HG02588 (cell line): ENCODE data around the gene REV3L.

Source experiments
- ATAC-seq: cut with Tn5 transposase; IDR thresholded peaks from one replicate; pipeline ENCODE4 v1.9.1; 2021; ENCODE audit warnings: mild to moderate bottlenecking, moderate library complexity; ENCODE audit not compliant: unreplicated experiment

The REV3L gene

DNA sequence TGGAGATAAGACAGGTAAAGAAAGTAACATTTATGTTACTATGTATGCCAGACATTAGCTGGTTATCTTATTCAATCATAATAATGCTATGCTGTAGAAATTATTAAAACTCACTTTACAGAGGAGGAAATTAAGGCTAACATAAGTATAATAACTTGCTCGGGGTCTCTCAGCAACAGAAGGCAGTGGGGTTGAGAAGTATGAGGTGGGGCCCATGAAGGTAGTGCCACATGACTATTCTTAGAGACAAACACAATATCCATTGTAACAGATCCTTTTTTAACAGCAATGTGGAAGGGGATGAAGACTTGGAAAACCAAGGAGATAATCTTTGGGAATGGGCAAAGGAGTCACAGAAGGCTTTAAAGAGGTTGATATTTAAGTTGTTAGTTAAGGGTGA is 11.5 kb downstream of the REV3L start:
- ATAC-seq, result no peak

GRCh38 chr6:111470991-111471390 is 12.0 kb downstream of the REV3L start:
- ATAC-seq, result no peak

DNA sequence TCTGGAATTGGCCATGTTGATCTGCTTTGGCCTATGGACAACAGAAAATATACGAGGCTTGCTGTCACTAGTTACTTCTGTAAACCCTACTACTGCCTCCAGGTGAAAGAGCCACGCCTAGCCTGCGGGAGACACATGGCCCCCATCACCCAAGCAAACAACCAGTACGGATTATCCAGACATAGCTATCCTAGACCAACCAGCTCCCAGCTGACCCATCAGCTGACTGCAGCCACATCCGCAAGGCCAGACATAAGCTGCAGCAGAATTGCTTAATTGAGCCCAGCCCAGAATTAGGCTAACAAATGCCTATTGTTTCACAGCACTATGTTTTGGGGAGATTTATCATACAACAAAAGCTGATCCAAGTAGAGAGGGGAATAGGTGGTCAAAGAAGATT is 13.5 kb downstream of the REV3L start:
- no peak for ATAC-seq

- ATAC-seq, result no peak
Measured at GRCh38 chr6:111468329-111469012, 14.5 kb downstream of the REV3L start.

- ATAC-seq, result no peak
Measured at GRCh38 chr6:111464184-111464583, 18.8 kb downstream of the REV3L start.

DNA sequence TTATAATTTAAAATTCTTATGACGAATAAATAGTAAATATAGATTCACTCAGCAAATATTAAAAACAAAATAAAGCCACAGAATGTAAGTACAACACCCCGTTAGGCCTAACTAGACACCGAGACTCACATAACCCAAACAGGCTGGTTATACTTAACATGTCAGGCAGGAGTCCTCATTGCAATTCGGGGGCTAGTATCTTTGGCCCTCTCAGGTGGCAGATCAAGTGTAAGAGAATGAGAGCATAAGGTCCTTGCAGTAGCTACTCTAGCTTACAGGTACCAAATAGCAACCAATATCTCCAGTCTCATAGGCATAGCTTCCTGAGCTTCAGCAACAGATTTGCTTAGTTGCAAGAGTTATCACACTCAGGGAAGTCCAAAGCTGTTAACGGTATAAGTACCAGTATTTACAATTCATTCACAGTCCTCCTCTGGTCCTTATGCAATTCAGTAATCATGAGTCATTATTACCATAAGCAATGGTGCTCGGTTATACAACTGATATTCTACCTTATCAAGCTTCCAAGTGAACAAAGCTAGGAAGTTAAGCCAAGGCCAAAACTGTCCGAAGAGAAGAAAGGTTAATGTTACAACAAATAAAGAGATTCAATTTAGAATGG is 20.1 kb downstream of the REV3L start:
- no peak for ATAC-seq

GRCh38 chr6:111461860-111462259 is 21.2 kb downstream of the REV3L start:
- ATAC-seq, result no peak

DNA sequence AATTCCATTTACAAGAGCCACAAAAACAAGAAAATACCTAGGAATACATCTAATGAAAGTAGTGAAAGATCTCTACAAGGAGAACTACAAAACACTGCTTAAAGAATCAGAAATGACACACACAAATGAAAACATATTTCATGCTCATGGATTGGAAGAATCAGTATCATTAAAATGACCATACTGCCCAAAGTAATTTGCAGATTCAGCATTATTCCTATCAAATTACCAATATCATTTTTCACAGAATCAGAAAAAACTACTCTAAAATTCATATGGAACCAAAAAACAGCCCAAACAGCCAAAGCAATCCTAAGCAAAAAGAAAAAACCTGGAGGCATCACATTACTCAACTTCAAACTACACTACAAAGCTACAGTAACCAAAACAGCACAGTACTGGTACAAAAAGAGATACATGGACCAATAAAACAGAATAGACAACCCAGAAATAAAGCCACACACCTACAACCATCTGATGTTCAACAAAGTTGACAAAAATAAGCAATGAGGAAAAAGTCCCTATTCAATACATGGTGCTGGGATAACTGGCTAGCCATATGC is 24.3 kb downstream of the REV3L start:
- ATAC-seq, result no peak

DNA sequence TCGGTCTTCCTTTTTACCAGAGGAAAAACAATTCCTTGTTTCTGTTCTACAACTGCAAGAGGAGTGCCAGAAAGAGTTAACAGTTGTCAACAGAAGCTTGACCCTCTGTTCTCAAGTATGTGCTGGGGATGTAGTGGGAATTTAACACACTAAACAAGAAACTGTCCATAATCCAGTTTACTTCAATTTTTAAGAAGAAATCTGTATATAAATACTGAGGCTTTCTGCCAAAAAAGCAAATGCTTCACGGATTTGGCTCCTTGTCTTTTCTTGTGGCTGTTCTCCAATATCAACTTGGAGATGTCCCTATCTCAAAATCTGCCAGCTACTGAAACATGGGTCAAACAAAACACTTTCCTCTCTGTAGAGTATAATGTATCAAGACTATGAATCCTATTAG is 26.8 kb downstream of the REV3L start:
- no peak for ATAC-seq

GRCh38 chr6:111450636-111451035 is 32.4 kb downstream of the REV3L start:
- ATAC-seq, result no peak

DNA sequence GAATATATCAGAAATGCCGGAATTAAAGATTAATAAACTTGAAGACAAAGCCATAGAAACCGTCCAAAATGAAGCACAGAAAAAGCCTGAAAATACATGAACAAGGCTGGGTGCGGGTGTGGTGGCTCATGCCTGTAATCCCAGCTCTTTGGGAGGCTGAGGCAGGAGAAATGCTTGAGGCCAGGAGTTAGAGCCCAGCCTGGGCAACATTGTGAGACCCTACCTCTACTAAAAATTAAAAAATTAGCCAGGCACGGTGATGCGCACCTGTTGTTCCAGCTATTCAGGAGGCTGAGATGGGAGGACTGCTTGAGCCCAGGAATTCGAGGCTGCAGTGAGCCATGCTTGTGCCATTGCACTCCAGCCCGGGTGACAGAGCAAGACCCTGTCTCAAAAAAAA is 32.9 kb downstream of the REV3L start:
- no peak for ATAC-seq

GRCh38 chr6:111449129-111449528 is 33.9 kb downstream of the REV3L start:
- ATAC-seq, result no peak

- ATAC-seq, result no peak
Measured at GRCh38 chr6:111447051-111447450, 36.0 kb downstream of the REV3L start.

- no peak for ATAC-seq
Measured at GRCh38 chr6:111445861-111446267, 37.2 kb downstream of the REV3L start.

GRCh38 chr6:111444794-111445193 is 38.2 kb downstream of the REV3L start:
- no peak for ATAC-seq

DNA sequence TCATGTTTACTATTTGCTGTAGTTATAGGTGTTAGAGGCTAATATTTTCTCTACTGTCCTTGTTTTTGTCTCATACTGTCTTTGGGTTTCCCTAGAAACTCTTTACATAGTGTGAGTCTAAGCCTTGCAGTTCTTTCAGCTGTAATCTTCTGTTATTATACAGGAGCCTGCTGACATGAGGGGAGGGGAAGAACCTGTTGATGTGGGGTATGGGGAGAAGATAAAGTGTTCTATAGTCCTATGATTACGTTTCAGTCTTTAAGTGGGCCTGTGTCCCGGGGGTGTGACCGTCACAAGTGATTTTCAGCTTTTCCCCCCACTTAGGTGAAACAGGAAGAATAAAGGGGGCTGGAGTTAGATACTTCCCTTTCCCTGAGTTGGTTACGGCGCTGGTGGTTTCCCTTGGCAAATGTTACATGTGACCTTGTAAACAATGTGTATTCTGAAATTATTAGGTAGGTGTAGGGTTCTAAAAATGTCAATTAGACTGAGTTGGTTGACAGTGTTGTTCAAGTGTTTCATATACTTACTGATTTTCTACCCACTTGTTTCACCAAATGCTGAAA is 41.3 kb downstream of the REV3L start:
- ATAC-seq, result no peak

- no peak for ATAC-seq
Measured at GRCh38 chr6:111439171-111439570, 43.8 kb downstream of the REV3L start.

DNA sequence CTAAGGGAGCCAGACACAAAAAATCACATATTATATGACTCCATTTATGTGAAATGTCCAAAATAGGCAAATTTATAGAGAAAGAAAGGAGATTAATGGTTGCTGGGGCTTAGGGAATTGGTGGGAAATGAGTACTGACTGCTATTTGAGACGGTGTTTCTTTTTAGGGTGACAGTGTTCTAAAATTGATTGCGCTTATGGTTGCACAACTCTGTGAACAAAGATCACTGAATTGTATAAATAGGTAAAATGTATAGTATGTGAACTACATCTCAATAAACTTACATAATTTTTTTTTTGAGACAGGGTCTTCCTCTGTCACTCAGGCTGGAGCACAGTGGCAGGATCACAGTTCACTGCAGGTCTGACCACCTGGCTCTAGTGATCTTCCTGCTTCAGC is 45.4 kb downstream of the REV3L start:
- no peak for ATAC-seq

DNA sequence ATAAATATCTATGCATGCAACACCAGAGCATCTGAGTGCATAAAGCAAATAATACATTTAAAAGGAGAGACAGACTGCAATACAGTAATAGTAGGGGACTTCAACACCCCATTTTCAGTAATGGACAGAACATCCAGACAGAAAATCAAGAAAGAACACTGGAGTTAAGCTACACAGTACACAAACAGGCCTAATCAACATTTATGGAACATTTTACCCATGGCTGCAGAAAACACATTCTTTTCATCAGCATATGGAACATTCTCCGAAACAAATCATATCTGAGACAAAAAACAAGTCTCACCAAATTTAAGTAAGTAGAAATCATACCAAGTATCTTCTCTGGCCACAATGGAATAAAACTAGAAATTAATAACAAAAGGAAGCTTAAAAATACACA is 50.5 kb downstream of the REV3L start:
- no peak for ATAC-seq

- no peak for ATAC-seq
Measured at GRCh38 chr6:111430605-111431376, 52.2 kb downstream of the REV3L start.

DNA sequence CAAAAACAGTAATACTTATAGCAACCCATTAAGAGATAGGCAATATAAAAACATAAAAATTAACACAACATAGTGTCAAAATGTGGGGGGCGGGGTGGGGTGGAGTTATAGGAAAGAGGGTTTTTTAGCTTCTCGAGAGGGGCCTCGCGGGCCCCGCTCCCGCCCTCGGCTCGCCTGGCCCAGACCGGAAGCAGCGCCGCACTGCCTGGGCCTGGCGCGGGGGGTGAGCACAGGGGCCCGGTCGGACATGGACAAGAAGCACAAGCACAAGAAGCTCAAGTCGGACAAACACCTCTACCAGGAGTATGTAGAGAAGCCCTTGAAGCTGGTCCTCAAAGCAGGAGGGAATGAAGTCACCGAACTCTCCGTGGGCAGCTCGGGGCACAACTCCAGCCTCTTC is 53.4 kb downstream of the REV3L start:
- no peak for ATAC-seq
